K562 (cell line): ENCODE results near the gene NEURL1B.

Experiments used
- HMG20B ChIP-seq: fragments of 250-450 bp; sonication (Bioruptor Pico); IDR thresholded peaks from 2 replicates; pipeline ENCODE4 v1.5.0; 2021; ENCODE audit warnings: mild to moderate bottlenecking
- PRMT5 ChIP-seq: sonication (generic); formaldehyde crosslinking; IDR thresholded peaks from 2 replicates; pipeline ENCODE4 v1.5.0; 2020; ENCODE audit warnings: missing genetic modification reagents
- SMARCB1 ChIP-seq: IDR thresholded peaks from 2 replicates; pipeline ENCODE4 v1.6.1; 2011; ENCODE audit warnings: improper control_type of control experiment, low read depth; ENCODE audit not compliant: insufficient read length
- SMARCE1 ChIP-seq: fragments of 450-650 bp; IDR thresholded peaks from 2 replicates; pipeline ENCODE4 v1.7.1; 2016; ENCODE audit warnings: mild to moderate bottlenecking
- SRF ChIP-seq, 2 experiments: fragments of 250-450, 450-650 bp in 1 of 2; sonication (Bioruptor Pico) in 1 of 2; sonication (generic) in 1 of 2; formaldehyde crosslinking; IDR thresholded peaks; 2 replicates each; pipeline versions ENCODE4 v1.5.0 to v1.5.1; 2020 to 2022; ENCODE audit warnings: mild to moderate bottlenecking in 1 of 2, missing genetic modification reagents in 1 of 2
- ZNF830 ChIP-seq: fragments of 250-450 bp; sonication (Bioruptor Pico); IDR thresholded peaks from 2 replicates; pipeline ENCODE4 v1.5.0; 2021; ENCODE audit warnings: mild to moderate bottlenecking
- TF ChIP-seq, protein P1 (sequence below): fragments of 250-450 bp; sonication (Bioruptor Pico); IDR thresholded peaks from 2 replicates; pipeline ENCODE4 v1.5.0; 2021
- TF ChIP-seq, protein P2 (sequence below), 3 experiments: IDR thresholded peaks in 2 of 3; conservative IDR thresholded peaks in 1 of 3; 2 replicates each; pipeline ENCODE4 v1.5.1; 2011 to 2012; ENCODE audit warnings: low read length in 3 of 3, mild to moderate bottlenecking in 3 of 3, control low read depth in 2 of 3, improper control_type of control experiment in 1 of 3, inconsistent platforms in 1 of 3, low read depth in 1 of 3, mixed read lengths in 1 of 3, moderate library complexity in 1 of 3; ENCODE audit not compliant: insufficient read depth in 2 of 3

DNA sequence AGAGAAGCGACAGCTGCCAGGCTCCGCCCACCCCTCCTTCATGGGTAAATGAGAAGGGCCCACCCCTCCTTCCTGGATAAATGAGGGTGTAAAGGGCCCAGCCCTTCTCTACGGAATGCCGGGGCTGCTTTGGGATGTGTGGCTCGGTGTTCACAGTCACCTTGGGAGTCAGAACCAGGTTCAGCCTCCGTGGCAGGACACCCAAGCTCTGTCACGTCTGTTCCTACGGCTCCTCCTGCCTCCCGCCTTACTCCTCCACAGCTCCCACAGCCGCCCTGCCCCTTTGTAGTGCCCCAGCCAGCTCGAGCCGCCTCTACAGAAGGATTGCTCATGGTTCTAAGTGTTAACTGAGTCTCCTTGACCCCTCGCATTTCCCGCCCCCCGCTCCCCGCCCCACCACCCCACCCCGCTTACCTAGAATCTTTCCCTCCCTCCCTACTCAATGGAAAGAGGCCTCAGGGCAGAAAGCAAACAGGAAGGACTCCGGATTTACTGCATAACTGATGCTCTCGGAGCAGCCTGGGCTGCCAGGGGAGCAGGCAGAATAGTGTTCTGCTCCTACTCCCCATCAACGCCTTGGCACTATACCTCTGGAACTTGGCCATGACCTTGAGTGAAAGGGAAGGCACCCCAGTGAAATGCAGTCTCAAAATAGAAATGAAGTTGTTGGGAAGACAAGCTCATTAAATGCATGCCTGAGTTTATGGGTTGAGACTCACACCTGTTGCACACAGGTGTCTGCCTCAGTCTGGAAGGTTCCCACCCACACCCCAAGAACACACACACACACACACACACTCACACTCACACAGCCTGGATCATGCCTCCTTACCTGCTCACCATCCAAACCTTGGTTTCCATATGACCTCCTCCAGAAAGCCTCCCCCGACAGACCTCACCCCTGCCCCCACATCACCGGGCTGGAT lies 59.6 kb downstream of the NEURL1B start:
- TF ChIP-seq HMG20B (CRISPR knock-in tag) (no peak), PRMT5 (CRISPR knock-in tag) (no peak), ZNF830 (CRISPR knock-in tag) (no peak), SRF (CRISPR knock-in tag; IDR thresholded peaks at IDR 0.05) (no peak), SMARCE1 (no peak), SMARCB1 (no peak)
- TF ChIP-seq, protein P1, sequence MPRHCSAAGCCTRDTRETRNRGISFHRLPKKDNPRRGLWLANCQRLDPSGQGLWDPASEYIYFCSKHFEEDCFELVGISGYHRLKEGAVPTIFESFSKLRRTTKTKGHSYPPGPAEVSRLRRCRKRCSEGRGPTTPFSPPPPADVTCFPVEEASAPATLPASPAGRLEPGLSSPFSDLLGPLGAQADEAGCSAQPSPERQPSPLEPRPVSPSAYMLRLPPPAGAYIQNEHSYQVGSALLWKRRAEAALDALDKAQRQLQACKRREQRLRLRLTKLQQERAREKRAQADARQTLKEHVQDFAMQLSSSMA (CRISPR knock-in tag) = no peak
- TF ChIP-seq, protein P2, sequence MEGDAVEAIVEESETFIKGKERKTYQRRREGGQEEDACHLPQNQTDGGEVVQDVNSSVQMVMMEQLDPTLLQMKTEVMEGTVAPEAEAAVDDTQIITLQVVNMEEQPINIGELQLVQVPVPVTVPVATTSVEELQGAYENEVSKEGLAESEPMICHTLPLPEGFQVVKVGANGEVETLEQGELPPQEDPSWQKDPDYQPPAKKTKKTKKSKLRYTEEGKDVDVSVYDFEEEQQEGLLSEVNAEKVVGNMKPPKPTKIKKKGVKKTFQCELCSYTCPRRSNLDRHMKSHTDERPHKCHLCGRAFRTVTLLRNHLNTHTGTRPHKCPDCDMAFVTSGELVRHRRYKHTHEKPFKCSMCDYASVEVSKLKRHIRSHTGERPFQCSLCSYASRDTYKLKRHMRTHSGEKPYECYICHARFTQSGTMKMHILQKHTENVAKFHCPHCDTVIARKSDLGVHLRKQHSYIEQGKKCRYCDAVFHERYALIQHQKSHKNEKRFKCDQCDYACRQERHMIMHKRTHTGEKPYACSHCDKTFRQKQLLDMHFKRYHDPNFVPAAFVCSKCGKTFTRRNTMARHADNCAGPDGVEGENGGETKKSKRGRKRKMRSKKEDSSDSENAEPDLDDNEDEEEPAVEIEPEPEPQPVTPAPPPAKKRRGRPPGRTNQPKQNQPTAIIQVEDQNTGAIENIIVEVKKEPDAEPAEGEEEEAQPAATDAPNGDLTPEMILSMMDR (IDR thresholded peaks at IDR 0.05 in 2 of 3, conservative IDR thresholded peaks at IDR 0.05 in 1 of 3; ENCODE audit: insufficient read depth in 2 of 3, low read depth in 1 of 3, low read length in 3 of 3) = no peak
